Subcutaneous adipose tissue (tissue), 4 donors: Measurements from ENCODE around the gene ALMS1. TPM values are rescaled to one million over a fixed set of nuclear protein-coding genes. Genes with fewer than 3 reads are reported as not detected.

Source experiments
- CTCF ChIP-seq: fragments of 450-650 bp; IDR thresholded peaks from one replicate; pipeline ENCODE4 v1.5.1; 2016; ENCODE audit warnings: low read depth, mild to moderate bottlenecking, control low read depth, antibody characterized with exemption, moderate library complexity
- total RNA-seq, 4 donors: library from RNA; depleted of rRNA; stranded (reverse); fragments of >200 nt; gene quantifications; one replicate each; pipeline ENCODE4 v1.1.0, GENCODE V29; 2016

Gene ALMS1
- total RNA-seq, result 10 to 100 TPM; 24.0 to 48.2 (median 35.1) TPM

GRCh38 chr2:73385504-73386341, at the start of gene ALMS1:
TSS of gene ALMS1 (plus strand) at chr2:73385836. CDS start at chr2:73385869, 33 bp downstream.
- TF ChIP-seq CTCF, result no peak

GRCh38 chr2:73337828-73338227, 47.8 kb upstream of the ALMS1 start:
- no peak for TF ChIP-seq CTCF

- TF ChIP-seq CTCF, result no peak
Observed at GRCh38 chr2:73339201-73339600, 46.4 kb upstream of the ALMS1 start.

- TF ChIP-seq CTCF, result no peak
Observed at GRCh38 chr2:73341039-73341438, 44.6 kb upstream of the ALMS1 start.

- TF ChIP-seq CTCF, result no peak
Observed at GRCh38 chr2:73343992-73344391, 41.6 kb upstream of the ALMS1 start.

GRCh38 chr2:73350035-73350691, 35.5 kb upstream of the ALMS1 start:
- no peak for TF ChIP-seq CTCF

GRCh38 chr2:73356097-73356496, 29.5 kb upstream of the ALMS1 start:
- no peak for TF ChIP-seq CTCF
